Measurements from ENCODE around the gene NCBP2L.

- TF ChIP-seq POLR2AphosphoS5 (IDR thresholded peaks at IDR 0.05; ENCODE audit: low read depth) (no peak), EZH2phosphoT487 (IDR thresholded peaks at IDR 0.05; ENCODE audit: unreplicated experiment) (no peak), CTCF (conservative IDR thresholded peaks at IDR 0.05; ENCODE audit: low read depth in 2 of 2) (no peak), JUNB (IDR thresholded peaks at IDR 0.05; ENCODE audit: unreplicated experiment) (no peak), REST (IDR thresholded peaks at IDR 0.05; ENCODE audit: unreplicated experiment) (no peak), EZH2 (IDR thresholded peaks at IDR 0.05; ENCODE audit: low read depth, unreplicated experiment) (no peak), ETS1 (IDR thresholded peaks at IDR 0.05) (no peak), ZNF331 (CRISPR knock-in tag; IDR thresholded peaks at IDR 0.05; ENCODE audit: low read depth) (no peak)
Observed at GRCh38 chrX:107768051-107768450, 9.5 kb upstream of the NCBP2L start.

Measured in GM23338 (cell line).